Loucy (cell line): ENCODE results near the gene RRP7A.

Source experiments
- H2AFZ ChIP-seq: fragments of 200-600 bp; sonication (generic); 2 replicates; pipeline ENCODE4 v1.6.0; 2016; ENCODE audit warnings: antibody characterized with exemption, mild to moderate bottlenecking, low read length, moderate library complexity
- H3F3A ChIP-seq: fragments of 200-600 bp; 2 replicates; pipeline ENCODE4 v1.6.0; 2016; ENCODE audit warnings: antibody characterized with exemption, low read depth, mild to moderate bottlenecking
- H3K27me3 ChIP-seq: fragments of 200-600 bp; sonication (generic); 2 replicates; pipeline ENCODE4 v1.6.1; 2014; ENCODE audit warnings: low read length, mild to moderate bottlenecking; ENCODE audit not compliant: insufficient read depth, poor library complexity, severe bottlenecking
- H3K36me3 ChIP-seq: fragments of 200-600 bp; sonication (generic); 2 replicates; pipeline ENCODE4 v1.6.1; 2016; ENCODE audit warnings: low read length; ENCODE audit not compliant: insufficient read depth
- H3K4me1 ChIP-seq: fragments of 200-600 bp; sonication (generic); 2 replicates; pipeline ENCODE4 v1.5.1; 2014; ENCODE audit warnings: low read length, mild to moderate bottlenecking; ENCODE audit not compliant: insufficient read depth, poor library complexity, severe bottlenecking
- H3K4me2 ChIP-seq: fragments of 200-600 bp; sonication (generic); 2 replicates; pipeline ENCODE4 v1.6.0; 2014; ENCODE audit warnings: antibody characterized with exemption, low read length, low read depth, mild to moderate bottlenecking; ENCODE audit not compliant: poor library complexity, severe bottlenecking
- H3K4me3 ChIP-seq: fragments of 200-600 bp; sonication (generic); 2 replicates; pipeline ENCODE4 v1.5.1; 2014; ENCODE audit warnings: low read length, mild to moderate bottlenecking, mixed read lengths; ENCODE audit not compliant: poor library complexity, severe bottlenecking
- H3K79me2 ChIP-seq: fragments of 200-600 bp; sonication (generic); 2 replicates; pipeline ENCODE4 v1.6.1; 2014; ENCODE audit warnings: low read length; ENCODE audit not compliant: insufficient read depth
- H3K9ac ChIP-seq: fragments of 200-600 bp; sonication (generic); 2 replicates; pipeline ENCODE4 v1.6.0; 2014; ENCODE audit warnings: mild to moderate bottlenecking, low read depth, low read length, moderate library complexity; ENCODE audit not compliant: poor library complexity, severe bottlenecking
- H3K9me2 ChIP-seq: fragments of 200-600 bp; sonication (generic); replicated peaks from 2 replicates; pipeline ENCODE4 v1.6.1; 2016; ENCODE audit warnings: low read depth, low read length, mixed read lengths
- H3K9me3 ChIP-seq: fragments of 200-600 bp; sonication (generic); 2 replicates; pipeline ENCODE4 v1.6.1; 2014; ENCODE audit warnings: mild to moderate bottlenecking, antibody characterized with exemption, low read length, low read depth; ENCODE audit not compliant: insufficient read depth
- H4K20me1 ChIP-seq: fragments of 200-600 bp; sonication (generic); 2 replicates; pipeline ENCODE4 v1.6.0; 2014; ENCODE audit warnings: antibody characterized with exemption, low read length, mild to moderate bottlenecking; ENCODE audit not compliant: insufficient read depth, poor library complexity, severe bottlenecking
- CTCF ChIP-seq: fragments of 200-600 bp; sonication (generic); conservative IDR thresholded peaks from 2 replicates; pipeline ENCODE4 v1.5.1; 2014; ENCODE audit warnings: mild to moderate bottlenecking, antibody characterized with exemption, low read length
- EZH2phosphoT487 ChIP-seq: fragments of 200-600 bp; IDR thresholded peaks from 2 replicates; pipeline ENCODE4 v1.6.1; 2018; ENCODE audit warnings: antibody characterized with exemption, mild to moderate bottlenecking, moderate library complexity, borderline replicate concordance

RRP7A gene

GRCh38 chr22:42562684-42563083, 43.1 kb upstream of the RRP7A start:
- Histone ChIP-seq H3K9me2 (no peaks in the 10 kb centered on the region), H3K4me1 (no peaks in the 10 kb centered on the region), H3F3A (no peaks in the 10 kb centered on the region), H3K4me3 (no peak overlapping the region), H3K36me3 (no peaks in the 10 kb centered on the region), H3K9me3 (no peaks in the 10 kb centered on the region), H3K79me2 (no peaks in the 10 kb centered on the region), H3K4me2 (no peak overlapping the region), H3K27me3 (no peaks in the 10 kb centered on the region), H2AFZ (no peak overlapping the region), H3K9ac (no peak overlapping the region), H4K20me1 (no peaks in the 10 kb centered on the region)
- no peak for TF ChIP-seq CTCF
- no peak for TF ChIP-seq EZH2phosphoT487

- H3K27me3 ChIP-seq = no peaks in the 10 kb centered on the region
- H3K36me3 ChIP-seq = no peaks in the 10 kb centered on the region
- no peaks in the 10 kb centered on the region for H3K9me2 ChIP-seq
- no peaks in the 10 kb centered on the region for H3K9me3 ChIP-seq
- no peaks in the 10 kb centered on the region for H3K4me1 ChIP-seq
- no peak overlapping the region for H3K9ac ChIP-seq
- H4K20me1 ChIP-seq = no peaks in the 10 kb centered on the region
- H3K4me2 ChIP-seq = no peak overlapping the region
- no peak overlapping the region for H3K4me3 ChIP-seq
- no peaks in the 10 kb centered on the region for H3F3A ChIP-seq
- no peaks in the 10 kb centered on the region for H3K79me2 ChIP-seq
- H2AFZ ChIP-seq = no peak overlapping the region
- TF ChIP-seq CTCF (no peak), EZH2phosphoT487 (no peak)
Measured at GRCh38 chr22:42562279-42562678, 42.7 kb upstream of the RRP7A start.

- Histone ChIP-seq H3K36me3 (no peaks in the 10 kb centered on the region), H2AFZ (no peak overlapping the region), H3K4me3 (no peak overlapping the region), H3K4me2 (no peak overlapping the region), H3K79me2 (no peaks in the 10 kb centered on the region), H3K9me3 (no peaks in the 10 kb centered on the region), H3F3A (no peaks in the 10 kb centered on the region), H4K20me1 (no peaks in the 10 kb centered on the region), H3K9me2 (no peaks in the 10 kb centered on the region), H3K4me1 (no peaks in the 10 kb centered on the region), H3K9ac (no peak overlapping the region), H3K27me3 (no peaks in the 10 kb centered on the region)
- TF ChIP-seq EZH2phosphoT487 = no peak
- TF ChIP-seq CTCF = no peak
Measured at GRCh38 chr22:42561856-42562255, 42.3 kb upstream of the RRP7A start.
